DMS 273 (cell line): ENCODE results near the gene CNGA2.

Experiments
- DNase-seq: peaks from one replicate; lab custom pipeline; 2025; ENCODE audit not compliant: unreplicated experiment; lab: John Stamatoyannopoulos, UW

The CNGA2 gene

GRCh38 chrX:151711787-151712186 is 22.8 kb upstream of the CNGA2 start:
- DNase-seq, result peak; percentile 64

GRCh38 chrX:151712253-151712652 is 22.3 kb upstream of the CNGA2 start:
- DNase-seq, result peak; percentile 24

GRCh38 chrX:151713849-151714248 is 20.7 kb upstream of the CNGA2 start:
- peak; percentile 79 for DNase-seq

- DNase-seq, result no peak
These were observed 20.2 kb upstream of the CNGA2 start for GRCh38 chrX:151714362-151714761.

- no peak for DNase-seq
These were observed 18.8 kb upstream of the CNGA2 start, which contains the start of gene FATE1 for GRCh38 chrX:151715752-151716151. FATE1 (plus strand) TSS chrX:151716035; CDS start chrX:151716120, 85 bp downstream.

- DNase-seq, result peak; percentile 49
These were observed 12.2 kb upstream of the CNGA2 start for GRCh38 chrX:151722241-151722846.

- no peak for DNase-seq
These were observed 11.3 kb upstream of the CNGA2 start for GRCh38 chrX:151723156-151723760.

- DNase-seq, result peak; percentile 49
These were observed 9.8 kb upstream of the CNGA2 start for GRCh38 chrX:151724563-151725337.

GRCh38 chrX:151725338-151725614 is 9.3 kb upstream of the CNGA2 start:
- DNase-seq, result peak; percentile 60

- DNase-seq, result no peak
These were observed 7.8 kb upstream of the CNGA2 start for GRCh38 chrX:151726751-151727150.

- no peak for DNase-seq
These were observed 7.2 kb upstream of the CNGA2 start for GRCh38 chrX:151727346-151727745.

GRCh38 chrX:151729056-151729725 is 5.4 kb upstream of the CNGA2 start:
- no peak for DNase-seq

- no peak for DNase-seq
These were observed 673 bp downstream of the CNGA2 start for GRCh38 chrX:151735219-151735618.

GRCh38 chrX:151736685-151737084 is 2.1 kb downstream of the CNGA2 start:
- no peak for DNase-seq

- DNase-seq, result no peak
These were observed 2.9 kb downstream of the CNGA2 start for GRCh38 chrX:151737494-151737893.

GRCh38 chrX:151738751-151739150 is 4.2 kb downstream of the CNGA2 start:
- DNase-seq, result no peak

GRCh38 chrX:151741606-151742005 is 7.1 kb downstream of the CNGA2 start:
- no peak for DNase-seq

- DNase-seq, result no peak
These were observed 7.8 kb downstream of the CNGA2 start for GRCh38 chrX:151742311-151742710.

- no peak for DNase-seq
These were observed 9.3 kb downstream of the CNGA2 start for GRCh38 chrX:151743651-151744470.

GRCh38 chrX:151745651-151746050 is 11.1 kb downstream of the CNGA2 start:
- DNase-seq, result no peak

GRCh38 chrX:151746502-151746901 is 12.0 kb downstream of the CNGA2 start:
- no peak for DNase-seq
